ENCODE data around the gene COL27A1.
"Not testable (repeated sequence)": the region's sequence is repeated elsewhere in the genome, so short reads cannot be mapped to it uniquely, and the experiment has no call there.

COL27A1 gene

DNA sequence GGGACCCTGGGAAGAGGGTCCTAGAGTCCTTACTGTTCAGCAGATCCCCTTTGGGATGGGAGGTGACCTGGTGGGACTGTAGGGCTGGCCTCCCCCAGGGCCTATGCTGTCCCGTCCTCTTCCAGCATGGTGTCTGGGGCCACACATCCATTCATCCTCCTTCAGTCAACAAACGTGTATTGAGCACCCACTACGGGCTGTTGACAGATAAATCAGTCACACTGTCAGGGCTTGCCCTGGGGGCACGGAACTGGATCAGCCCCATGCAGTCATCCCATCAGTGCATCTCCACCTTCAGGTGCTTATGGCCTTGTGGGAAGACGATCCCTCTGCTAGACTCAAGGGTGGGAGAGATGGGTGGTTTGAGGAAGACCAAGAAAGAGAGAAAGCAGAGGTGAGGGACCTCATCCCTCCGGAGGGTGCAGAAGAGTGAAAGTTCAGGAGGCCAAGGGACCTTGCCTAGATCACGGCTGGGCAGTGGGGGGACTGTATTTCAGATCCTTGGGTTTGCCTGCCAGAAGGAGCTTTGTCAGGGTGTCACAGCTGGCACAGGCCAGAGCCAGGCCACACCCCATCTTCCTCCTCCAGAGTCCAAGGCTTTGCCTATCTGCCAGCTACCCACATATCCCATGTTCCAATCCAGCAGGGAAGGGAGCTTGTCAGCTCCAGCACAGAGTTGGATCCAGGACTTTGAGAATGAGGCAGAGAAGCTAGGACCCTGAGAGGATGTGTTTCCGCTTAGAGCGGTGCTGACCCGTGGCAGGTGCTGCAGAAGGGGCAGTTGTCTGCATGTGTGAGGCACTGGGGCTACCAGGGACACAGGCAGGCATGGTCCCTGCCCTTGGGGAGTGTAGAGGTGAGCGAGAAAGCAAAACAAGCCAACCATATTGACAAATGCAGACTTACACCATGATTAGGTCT is 30.5 kb downstream of the COL27A1 start:
- no peak for DNase-seq

DNA sequence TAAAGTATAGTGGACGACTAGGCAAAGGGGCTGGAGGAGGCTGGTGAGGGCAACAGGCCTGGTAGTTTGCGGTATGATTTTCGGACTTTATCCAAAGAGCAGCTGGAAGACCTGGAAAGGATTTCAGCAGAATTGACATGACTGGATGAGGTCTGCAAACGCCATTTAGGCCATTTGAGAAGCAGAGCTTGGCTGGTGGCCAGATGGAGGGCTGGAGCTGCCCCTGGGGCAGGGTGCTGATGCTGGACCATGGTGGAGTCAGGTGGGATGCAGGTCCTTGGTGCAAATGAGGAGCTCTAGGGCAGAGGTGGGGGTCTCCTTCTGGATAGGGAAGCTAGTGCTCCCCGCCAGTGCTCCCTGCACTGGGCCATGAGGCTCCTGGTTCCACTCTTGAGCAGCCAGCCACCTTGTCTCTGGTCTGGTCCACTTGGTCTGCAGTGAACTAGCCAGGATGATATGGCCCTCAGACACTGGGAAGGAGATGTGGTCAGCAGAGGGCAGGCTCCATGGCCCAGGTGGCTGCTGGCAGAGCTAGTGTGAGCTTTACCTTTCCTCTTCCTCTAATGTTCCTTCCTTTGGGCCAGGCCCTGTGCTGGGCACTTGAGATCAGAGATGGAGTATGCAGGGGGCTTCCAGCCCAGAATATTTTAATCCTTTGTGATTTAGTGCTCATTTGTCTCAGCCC is 31.4 kb downstream of the COL27A1 start:
- no peak for DNase-seq

DNA sequence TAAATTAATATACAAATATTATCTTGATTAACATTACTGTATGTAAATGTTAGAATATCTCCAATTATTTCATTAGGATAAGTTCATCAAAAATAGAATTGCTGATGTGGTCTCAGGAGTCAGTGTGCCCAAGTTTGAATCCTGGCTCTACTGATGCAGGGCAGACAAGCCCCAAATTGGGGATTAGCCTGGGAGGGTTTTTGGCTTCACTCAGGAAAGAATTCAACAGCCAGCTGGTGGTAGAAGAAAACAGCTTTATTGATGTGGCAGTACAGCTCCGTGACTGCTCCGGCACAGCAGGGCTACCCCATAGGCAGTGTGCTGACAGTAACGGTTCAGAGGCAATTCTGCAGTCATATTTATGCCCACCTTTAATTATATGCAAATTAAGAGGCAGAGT is 32.5 kb downstream of the COL27A1 start:
- no peak for DNase-seq

DNA sequence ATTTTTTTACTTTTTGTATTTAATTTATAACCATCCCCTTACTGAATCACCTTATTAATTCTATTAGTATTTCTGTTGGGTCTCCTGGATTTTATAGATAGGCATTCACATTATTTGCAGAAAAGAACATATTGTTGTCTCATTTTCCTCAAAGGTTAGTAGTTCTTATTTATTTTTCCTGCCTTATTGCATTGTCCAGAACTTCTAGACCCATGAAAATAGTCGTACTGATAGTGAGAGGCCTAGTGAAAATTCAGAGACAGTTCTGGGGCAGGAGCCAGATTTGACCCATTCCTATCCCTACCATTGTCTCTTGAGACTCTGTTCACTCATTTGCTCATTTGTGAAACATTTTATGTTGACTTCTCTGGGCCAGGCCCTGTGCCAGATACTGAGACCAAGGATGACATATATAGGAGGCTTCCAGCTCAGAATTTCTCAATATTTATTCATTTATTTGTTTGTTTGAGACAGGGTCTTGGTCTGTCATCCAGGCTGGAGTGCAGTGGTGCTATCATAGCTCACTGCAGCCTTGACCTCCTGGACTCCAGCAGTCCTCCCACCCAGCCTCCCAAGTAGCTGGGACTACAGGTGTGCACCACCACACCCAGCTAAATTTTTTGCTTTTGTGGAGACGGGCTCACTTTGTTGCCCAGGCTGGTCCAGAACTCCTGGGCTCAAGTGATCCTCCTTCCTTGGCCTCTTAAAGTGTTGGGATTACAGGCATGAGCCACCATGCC is 34.7 kb downstream of the COL27A1 start:
- DNase-seq, result no peak

DNA sequence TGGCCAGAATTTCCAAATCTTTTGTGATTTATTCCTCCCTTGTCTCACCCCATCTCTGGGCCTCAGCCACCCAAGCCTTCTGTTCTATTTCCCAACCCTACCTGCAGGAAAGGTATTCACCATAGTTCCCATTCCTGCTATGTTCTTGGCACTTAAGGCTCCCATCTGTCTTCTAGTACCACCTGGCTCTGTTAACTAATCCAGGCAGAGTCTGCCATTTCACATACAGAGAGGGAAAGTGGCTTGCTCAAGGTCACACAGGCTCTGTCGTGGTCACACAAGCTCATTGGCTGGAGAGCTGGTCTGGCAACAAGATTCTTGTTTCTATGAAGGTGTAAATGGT is 35.2 kb downstream of the COL27A1 start:
- no peak for DNase-seq

DNA sequence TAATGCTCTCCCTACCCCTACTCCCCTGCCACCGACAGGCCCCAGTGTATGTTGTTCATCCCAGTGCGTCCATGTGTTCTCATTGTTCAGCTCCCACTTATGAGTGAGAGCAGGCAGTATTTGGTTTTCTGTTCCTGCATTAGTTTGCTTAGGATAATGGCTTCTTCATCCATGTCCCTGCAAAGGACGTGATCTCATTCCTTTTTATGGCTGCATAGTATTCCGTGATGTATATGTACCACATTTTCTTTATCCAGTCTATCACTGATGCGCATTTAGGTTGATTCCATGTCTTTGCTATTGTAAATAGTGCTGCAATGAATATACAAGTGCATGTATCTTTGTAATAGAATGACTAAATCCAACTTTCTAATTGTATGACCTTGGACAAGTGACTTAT is 36.1 kb downstream of the COL27A1 start:
- not testable (repeated sequence) for DNase-seq

DNA sequence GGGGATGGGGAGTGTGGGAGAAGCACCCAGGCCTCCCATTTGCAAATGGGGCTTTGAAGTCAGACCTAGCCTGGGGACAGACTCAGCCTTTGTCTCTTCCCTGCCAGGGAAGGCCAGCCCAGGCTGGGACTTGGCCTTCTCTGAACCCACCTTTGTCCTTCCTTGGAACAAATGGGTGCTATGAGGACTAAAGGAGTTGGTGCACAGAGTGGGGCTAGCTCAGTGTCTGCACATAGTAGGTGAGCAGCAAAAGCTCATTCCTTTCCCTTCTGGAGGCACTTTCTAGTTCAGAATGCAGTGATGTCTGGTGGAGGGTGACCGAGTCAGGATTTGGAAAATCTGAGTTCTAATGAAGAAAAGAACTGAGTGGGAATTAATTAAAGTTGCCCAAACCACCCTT is 37.2 kb downstream of the COL27A1 start:
- no peak for DNase-seq

DNA sequence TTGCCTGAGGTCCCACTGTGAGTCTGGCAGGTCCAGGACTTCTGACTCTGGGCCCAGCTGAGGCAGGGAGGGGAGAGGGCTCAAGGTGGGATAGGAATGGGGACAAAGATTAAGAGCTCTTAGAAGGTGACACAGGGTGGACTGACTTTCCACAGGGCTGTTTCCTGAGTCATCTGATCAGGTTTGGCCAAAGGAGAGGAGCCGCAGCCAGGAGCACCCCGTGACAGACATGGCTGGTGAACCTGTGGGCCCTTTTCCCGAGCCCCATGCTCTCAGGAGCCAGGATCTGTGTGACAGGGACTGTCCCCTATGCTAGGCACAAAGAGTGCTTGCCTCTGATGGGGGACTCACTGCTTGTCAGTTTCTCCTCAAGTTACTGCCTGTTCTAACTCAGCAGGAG is 37.8 kb downstream of the COL27A1 start:
- DNase-seq, result no peak

DNA sequence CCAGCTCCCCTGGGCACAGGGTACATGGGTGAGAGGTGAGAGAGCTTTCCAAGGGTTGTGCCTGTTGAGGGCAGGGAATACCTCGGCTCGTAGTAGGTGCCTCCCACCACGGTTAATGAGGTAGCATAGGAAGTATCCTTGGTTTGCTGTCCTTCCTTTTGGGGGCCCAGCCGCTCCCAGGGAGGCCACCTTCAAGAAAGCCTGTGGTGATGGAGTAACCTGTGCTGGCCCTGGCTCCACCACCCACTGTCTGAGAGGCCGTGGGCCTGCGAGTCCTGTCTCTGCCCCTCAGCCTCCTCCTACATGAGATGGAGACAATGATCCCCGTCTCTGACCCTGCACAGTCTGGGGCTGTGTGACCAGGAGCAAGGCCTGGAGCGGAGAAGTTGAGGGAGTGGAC is 40.8 kb downstream of the COL27A1 start:
- no peak for DNase-seq

DNA sequence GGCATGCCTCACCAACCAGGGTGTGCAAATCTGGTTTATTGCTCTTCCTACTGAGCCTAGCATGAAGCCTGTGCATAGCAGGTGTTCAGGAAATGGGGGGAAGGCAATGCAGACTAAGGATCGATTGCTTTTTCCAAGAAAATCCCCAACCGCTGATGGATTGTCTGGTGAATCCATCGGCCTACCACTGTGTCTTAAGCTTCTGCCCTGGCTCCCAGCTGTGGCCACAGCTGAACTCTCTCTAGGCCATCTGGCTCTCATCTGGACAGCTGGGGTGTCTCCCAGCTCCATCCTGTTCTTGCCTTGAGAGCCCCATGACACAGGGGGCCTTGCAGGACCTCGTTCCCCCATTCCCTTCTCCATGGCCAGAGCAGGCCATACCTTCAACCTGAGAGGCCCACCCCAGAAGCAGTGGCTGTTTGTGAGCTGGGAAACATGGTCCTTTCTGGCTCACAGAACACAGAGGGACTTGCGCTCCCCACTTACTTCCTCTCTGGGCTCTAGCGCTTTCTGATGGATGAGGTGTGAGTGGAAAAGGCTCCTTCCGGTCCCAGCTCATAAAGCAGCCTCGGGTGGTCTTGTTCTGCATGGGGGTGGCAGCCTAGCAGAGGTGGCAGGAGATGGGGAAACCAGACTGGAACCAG is 41.8 kb downstream of the COL27A1 start:
- DNase-seq, result no peak

DNA sequence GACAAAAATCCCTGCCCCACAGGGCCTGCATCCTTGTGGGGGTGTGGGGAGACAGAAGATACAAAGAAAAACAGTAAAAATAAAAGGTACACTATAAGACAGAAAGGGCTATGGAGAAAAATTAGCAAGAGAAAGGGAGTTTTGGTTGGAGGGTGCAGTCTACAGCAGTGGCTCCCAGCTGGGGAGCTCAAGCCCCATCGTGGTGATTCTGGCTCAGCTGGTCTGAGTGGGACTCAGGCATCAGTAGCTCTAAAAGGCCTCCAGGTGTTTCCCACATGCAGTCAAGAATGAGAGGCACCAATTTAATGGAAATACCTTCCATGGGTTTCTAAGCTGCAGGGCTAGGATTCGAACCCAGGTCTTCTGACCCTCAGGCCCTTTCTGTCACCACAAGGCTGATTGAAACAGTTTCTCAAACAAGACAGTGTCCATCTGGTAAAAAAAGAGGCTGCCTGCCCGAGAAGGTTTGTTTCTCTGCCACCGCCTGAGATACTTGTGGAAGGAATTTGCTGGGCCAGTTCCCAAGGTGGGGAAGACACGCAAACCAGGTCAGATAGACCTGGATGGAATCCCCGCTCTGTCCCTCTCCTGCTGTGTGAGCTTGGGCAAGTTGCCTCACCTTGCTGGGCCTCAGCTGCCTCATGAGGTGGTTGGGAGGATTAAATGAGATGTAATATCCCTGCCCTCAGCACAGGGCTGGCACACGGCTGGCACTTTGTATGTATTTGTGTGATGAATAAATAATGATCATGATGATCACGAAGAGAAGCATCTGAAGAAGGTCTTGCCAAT is 43.1 kb downstream of the COL27A1 start:
- no peak for DNase-seq

DNA sequence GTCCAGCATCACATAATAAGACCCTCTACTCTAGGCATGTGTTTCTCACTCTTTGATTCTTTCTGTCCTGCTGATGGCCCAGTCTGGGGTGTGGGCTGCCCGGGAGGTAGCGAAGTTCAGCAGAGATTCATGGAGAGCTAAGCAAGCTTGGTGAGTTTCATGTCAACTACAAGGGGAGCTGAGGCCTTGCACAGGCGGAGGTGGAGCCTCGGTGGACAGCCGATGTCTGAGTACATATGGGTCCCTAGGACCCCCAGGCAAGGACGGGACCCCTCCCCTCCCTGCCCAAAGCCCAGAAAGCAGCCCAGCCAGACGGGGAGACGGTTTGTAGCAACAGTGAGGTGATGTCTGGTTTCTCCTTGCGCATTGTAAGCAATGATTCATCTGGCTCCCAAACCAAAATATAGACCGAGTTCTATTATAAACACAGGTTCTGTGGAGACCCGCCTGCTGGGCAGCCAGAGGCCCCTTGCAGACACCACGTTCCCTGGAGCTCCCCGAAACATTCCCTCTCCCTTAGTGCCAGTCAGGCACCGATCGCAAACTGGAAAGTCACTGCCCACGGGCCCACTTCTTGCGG is 45.5 kb downstream of the COL27A1 start:
- DNase-seq, result no peak

DNA sequence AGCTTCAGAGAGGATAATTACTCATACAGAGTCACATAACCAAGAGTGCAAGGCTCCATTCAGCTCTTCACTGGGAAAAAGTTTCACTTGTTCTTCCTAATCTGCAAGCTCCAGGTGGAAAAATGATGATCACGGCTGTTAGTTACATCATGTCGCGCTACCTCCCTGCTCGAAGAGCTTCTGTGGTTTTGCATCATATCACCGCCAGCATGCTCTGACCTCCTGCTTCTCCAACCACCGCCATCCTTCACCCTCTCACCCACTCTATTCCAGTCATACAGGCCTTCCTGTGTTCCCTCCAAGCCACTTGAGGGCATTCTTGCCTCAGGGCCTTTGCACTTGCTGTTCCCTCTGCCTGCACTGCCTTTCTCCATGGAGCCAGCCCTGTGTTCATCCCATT is 47.1 kb downstream of the COL27A1 start:
- no peak for DNase-seq

DNA sequence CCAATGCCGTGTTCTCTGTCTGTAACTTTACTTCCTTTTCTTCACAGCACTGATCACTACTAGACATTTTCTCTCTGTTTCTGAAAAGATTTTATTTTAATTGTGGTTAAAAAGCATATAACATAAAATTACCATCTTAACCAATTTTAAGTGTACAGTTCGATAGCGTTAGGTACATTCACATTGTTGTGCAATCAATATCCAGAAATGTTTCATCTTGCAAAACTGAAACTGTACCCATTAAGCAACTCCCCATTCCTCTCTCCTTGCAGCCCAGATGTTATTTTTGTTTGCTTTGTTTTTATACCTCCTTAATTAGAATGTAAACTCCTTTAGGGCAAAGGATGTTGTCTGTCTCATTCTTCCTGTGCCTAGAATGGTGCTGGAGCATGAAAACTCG is 47.5 kb downstream of the COL27A1 start:
- DNase-seq, result no peak

DNA sequence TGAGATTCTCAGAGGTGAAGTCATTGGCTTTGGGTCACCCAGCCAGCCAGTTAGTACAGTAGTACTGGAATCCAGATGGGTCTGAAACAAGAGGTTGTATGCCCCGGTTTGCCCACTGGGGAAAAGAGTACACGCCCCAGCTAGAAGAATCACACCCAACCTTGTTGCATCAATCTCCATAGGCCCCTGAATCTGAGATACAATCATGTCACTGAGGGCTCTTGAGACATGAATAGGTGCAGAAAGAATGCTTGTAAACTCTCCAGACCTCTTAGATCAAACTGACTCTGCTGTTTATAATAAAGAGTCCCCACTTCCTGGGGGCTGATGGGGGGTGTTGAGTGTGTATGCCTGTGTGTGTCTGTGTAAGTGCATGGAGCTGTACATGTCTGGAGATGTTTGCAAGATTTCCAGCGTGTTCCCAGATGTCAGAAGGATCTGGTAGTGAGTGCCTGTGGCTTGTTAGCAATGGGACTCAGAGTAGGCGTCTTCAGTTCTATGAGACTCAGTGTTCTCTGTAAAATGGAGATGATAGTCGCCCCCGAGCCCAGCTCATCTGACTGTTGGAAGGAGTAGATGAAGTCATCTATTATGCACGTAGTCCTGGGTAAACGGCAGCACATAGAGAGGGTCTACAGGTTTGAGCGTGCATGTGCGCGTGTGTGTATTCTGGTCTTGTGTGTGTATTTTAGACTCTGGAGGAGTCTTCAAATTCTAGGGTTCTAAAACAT is 48.2 kb downstream of the COL27A1 start:
- DNase-seq, result no peak

DNA sequence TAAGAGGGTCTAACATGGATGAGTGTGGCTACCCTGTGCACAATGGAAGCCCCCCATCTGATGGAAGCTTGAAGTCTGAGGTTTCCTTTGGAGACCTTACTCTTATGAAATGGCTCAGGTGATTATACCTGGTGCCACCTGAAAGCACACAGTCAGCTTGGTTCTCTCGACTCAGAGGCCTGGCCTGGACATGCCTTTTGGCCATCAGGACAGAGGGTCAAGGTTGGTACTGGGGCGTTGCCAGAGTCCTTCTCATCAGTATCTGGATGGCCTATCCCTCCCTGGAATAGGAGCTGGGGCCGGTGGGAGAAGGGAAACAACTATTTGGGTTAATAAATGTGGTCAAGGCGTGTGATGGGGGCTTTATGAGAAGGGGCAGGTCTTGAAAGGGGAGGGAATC is 48.9 kb downstream of the COL27A1 start:
- no peak for DNase-seq

DNA sequence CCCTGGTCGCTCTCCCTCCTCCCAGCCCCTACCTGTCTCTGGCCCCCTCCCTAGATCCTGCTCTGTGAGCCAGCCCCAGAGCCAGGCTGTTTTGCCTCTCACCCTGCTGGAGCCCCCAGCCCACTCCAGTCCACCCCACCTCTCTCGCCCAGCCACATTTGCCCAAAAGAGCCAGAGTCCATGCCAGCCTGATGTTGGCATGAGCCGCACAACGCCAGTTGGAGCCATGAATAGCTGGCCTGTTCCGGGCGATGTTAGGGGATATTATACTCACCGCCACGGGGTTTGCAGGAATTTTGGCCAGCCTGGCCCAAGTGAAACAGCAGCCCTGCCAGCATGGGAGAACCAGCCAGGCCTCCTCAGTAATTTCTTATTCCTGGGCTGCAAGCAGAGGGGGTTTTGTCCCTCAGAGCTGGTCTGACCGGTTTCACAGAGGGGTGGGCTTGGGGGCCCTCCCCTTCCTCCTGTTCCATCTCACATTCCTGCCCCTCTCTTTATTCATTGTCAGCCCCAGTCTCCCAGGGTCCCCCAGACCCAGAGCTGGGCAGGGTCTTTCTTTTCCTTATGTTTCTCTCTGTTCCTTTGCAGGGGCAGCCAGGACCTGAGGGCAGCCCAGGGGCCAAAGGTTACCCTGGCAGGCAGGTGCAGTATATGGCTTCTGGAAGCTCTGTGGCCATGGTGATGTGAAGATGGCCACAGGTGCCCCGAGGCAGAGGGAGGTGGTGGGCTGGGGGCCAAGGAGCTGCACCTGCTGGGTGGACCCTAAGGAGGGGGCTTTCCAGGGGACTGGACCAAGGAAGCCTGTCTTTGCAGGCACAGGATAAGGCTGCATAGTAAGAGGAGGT is 50.1 kb downstream of the COL27A1 start:
- no peak for DNase-seq

DNA sequence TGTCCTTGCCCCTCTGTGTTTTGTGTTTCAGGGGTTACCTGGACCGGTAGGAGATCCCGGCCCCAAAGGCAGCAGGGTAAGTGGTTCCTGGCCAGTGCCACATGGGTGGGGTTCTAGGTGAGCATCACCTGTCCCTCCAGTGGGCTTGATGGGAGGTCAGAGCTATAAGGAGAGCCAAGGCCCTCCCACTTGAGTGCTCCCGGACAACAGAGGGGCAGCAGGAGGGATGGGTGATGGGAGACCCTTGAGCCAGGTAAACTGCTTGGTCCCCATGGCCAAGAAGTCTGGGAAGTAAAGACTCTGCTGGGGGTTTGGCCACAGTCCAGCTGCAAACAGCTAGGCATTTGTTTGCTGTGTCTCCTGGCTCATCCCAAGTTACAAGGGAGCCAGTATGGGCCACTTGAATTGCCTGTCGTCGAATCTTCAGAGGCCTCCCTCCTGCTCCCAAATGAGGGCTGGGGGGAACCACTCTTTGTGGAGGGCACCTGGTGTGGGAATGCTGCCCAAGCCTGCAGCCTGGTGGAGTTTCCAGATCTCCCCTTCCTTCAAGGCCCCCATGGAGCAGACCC is 51.0 kb downstream of the COL27A1 start:
- DNase-seq, result no peak

DNA sequence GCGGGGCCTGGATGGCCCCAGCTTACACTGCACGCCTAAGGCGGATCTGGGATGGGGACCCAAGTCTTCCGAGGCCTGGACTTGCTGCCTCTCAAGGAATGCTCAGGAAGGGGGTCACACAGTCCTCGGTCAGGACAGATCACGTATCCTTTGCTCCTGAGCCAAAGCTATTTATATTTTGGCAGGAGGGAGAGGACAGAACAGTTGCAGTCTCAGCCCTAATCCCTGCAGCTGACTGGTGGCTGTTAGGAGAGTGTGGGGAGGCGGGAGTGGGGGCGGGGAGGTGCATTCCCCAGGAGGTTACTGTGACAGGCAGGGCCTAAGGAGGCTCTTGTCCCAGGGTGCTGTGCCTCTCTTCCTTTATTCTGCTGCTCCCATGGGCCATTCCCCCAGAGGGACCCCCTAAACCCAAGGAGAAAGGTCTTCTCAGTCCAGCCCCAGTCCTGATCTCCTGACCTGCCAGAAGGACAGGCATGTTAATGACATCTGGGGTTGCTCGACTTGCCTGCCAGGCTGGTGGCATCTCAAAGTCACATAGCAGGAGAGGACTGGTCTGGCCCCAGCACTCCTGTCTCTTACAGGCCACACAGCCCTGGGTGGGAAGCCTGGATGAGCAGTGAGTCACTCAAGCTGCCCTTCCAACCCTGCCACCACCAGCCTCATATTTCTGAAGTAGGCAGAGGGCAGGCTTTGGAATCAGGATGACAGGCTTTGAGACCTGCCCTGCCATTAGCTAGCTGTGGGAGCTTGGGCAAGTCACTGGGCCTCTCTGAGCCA is 51.9 kb downstream of the COL27A1 start:
- DNase-seq, result no peak
